NCI-H524 treated with DMSO at 0.1 percent for 48 hours (cell line): ENCODE data around the gene DNAJC21.
"Not testable (repeated sequence)": the region's sequence is repeated elsewhere in the genome, so short reads cannot be mapped to it uniquely, and the experiment has no call there.

Experiments used
- DNase-seq: peaks from one replicate; lab custom pipeline; 2025; lab: John Stamatoyannopoulos, UW

Gene DNAJC21

DNA sequence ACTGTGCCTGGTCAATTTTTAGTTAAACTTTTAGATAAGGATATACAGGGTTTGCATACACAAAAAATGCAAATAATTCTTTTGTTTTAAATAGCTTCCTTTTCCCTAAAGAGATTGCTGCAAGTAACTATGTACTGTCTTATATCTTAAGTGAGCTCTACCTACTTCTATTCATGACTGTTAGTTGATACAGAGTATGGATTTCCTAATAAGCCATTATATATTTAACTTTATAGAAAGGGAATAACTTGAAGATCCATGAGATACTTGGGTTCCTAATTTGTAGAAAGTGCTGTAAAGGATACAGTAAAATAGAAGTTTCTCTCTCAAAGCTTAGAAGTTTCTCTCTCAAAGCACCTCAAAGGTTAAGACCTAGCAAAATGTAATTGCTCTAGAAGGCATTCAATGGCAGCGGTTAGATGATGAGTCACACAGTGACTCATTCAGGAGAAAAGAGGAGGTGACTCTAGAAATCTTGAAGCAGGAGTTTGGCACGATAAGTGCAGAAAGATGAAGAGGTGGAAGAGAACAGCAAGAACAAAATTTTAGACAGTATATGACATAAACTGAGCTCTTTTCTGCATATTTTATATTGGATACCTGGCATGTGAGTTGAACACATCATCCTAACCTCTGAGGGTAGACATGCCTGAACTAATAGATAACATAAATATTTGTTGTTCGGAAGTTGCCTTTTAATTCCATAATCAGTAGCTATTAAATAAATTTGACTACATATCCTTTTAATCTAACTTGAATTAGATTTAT, 5.5 kb upstream of the DNAJC21 start:
- DNase-seq, result no peak

DNA sequence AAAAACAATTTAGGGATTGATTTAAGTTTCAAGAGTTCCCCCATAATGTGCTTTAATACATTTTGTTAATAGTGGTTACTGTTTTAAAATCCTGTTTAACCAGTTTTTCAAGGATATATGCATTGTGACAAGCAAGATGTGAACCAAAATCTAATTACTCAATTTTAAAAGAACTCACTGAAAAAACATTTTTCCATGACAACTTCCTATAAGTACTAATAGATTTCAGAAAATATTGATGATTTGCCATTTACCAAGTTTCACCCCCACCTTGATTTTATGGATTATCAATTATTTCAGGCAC, 4.9 kb upstream of the DNAJC21 start:
- no peak for DNase-seq

DNA sequence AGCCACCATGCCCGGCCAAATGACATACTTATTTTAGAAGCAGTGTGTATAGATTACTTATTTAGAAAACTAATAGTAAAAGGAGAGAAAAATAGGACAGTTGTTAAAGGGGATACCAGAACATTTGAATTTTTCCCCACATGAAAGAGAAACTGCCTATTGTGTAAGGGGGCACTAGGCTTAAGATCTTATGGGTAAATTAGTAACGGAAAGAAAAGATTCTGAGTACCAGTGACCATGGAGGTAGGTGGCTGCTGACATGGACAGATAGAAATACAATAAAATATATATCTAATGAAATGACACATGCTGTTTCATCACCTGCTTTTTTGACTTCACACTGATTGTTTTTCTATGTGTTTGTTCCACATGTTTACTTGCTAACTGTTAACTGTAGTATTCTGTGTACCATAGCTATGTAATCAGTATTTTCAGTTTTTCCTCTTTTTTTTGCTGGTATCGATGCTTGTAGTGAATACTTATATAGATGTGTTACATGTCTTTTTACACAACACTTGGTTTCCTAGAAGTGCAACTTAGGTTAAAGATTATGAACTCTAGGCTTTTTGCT, 3.0 kb upstream of the DNAJC21 start:
- no peak for DNase-seq

DNA sequence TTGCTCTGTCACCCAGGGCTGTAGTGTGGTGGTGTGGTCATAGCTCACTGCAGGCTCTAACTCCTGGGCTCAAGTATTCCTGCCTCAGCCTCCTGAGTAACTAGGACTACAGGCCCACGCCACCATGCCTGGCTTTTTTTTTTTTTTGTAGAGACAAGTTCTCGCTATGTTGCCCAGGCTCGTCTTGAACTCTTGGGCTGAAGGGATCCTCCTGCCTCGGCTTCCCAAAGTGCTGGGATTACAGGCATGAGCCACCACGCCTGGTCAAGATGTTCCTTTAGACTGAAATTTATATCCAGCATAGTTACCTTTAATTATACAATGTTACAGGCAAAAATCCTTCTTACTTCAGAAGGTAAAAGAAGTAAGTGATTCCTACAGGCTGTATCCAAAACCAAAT, 1.6 kb upstream of the DNAJC21 start:
- no peak for DNase-seq

DNA sequence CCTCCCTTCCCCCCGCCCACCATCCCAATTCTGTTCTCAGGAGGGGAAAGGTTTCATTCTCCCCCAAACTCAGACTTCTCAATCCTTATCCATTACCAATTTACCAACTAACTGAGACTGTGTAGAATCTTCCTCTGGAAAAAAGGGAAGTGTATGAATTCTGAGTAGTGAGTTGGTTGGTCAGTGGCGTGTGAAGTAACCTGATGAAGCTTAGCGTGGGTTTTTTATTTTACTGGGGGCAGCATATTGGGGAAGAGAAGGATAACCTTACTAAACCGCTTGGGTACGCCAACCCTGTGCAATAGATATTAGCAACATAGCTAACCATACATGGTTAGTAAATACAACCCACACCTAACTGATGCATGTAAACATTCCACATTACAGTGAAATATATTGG, 1.1 kb upstream of the DNAJC21 start:
- DNase-seq, result no peak

DNA sequence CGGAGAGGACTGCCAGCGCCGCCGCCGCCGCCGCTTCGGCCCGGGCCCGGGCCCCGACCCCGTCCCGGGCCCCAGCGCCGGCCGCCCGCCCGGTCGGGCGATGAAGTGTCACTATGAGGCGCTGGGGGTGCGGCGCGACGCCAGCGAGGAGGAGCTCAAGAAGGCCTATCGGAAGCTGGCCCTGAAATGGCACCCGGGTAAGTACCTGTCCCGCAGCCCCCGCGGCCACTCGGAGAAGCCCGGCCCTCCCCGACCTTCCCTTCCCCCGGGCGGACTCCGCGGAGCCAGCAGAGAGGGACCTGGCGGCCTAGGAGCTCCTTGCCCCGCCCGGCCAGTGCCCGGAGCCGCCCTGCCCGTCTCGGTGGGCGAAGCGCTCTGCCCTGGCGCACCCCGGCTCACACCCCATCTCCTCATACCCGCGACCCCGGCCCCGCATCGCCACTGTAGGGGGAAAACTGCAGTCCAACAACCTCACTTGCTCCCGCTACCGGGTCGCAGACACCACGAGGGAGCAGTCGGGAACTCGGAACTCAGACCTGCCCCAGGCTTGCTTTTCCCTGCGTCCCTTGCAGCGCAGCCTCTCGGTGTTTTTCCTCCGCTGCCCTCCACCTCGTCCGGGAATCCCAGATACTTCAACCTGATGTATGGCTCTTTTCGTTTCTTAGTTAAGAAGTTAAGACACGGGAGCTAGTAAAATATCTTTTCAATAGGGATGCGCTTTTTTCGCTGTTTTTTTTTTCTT, 532 bp downstream of the DNAJC21 start:
- peak; percentile 42 for DNase-seq

DNA sequence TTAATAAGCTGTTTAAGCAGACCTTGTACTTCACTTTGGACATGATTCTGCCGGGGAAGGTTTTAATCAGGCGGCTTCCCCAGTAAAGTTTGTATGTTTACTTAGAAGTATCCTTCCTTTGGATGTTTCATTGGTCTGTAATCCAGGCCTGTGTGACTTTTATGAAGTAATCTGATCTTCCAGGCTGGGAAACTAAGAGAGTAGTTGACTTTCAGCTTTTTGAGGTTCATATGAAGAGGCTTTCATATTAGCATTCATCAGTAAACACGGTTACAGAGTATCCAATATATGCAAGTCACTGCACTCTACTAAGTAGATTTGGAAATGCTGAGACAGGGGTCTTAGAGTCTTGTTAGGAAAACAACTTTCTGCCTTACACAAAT, 1.1 kb downstream of the DNAJC21 start:
- no peak for DNase-seq

DNA sequence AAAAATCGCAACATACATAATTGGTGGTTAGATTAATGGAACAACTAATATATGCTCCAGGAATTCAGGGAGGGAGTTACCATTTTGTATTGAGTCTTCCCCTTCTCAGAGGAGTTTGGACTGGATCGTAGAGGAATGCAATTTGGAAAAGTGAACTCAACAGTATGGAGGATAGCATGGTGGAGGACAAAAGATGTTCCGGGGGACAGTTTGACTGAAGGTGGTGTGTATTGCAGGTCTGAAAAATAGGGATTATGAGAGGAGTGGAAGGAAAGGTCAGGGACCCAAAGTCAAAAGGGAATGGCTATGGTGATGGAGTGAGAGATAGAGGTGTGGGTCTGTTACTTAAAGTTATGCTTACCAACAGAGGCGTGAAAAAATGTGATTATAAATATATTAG, 1.5 kb downstream of the DNAJC21 start:
- no peak for DNase-seq

DNA sequence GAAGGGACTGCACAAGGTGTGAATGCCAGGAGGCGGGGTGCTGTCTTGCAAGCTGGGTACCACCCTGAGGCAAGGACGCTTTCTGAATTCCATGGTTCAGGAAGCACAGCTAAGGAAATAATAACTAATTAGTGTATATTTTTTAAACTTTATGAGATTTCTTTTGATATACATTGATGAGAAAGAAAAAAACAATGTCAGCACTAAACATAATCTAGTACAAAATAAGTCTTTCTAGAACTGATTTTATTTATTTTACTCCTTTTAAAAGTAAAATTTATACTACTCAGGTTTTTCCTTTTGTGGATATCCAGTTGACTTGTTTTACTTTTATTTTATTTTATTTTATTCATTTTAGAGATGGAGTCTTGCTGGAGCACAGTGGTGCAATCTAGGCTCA, 3.6 kb downstream of the DNAJC21 start:
- no peak for DNase-seq

DNA sequence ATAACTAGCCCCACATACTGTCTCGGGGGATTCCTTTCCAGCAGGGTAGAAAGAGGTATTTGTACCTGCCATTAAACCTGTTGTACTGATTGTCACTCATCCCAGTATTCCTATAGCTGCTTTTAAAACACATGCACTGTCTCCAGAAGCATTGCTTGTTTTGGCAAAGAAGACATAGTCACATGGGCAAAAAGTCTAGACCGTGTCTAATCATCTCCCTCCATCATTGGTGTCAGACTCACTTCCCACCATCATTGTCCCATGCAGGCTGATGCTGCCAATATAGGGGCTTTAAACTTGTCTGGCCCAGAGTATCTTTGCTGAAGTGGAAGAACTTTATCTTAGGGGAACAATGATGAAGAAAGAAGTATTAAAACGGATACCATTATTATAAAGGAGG, 12.6 kb downstream of the DNAJC21 start:
- DNase-seq, result no peak

DNA sequence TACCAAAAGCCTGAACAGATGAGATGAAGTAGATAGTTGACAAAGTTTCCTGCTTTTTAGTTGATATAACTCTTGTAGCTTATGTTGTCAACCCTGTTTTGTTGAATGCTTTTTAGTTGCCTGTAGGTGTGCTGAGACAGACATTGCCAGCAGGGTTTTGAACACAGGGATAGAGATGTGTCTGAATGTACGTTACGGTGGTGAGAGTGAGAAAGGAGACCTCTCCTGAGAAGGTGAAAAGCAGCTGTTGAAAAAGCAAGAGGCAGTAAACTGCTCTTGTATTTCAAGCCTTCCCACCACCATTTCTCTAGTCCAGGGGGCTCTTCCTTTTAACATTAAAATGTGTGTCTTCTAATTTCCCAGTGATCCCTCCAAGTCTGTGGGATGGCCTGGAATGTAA, 14.7 kb downstream of the DNAJC21 start:
- DNase-seq, result no peak

DNA sequence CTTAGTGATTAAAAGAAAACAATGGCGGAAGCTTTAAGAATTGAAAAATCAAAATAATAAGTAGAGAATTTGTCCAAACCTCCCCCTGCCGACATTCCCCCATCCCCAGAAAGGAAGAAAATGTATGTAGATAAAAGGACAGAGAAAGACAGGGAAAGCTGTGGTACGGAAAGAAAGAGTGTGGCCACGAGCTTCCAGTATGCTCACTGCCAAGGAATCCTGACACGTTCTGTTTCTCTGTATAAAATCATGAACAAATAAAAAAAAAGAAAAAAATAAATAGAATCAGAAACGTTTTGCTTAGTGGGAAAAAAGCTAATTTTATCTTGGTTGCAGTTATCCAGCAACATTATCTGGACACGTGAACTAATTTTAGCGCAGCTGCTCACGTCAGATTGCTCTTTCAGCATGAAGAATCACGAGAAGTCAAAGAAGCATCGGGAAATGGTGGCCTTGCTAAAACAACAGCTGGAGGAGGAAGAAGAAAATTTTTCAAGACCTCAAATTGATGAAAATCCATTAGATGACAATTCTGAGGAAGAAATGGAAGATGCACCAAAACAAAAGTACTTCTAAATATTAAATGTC, 15.2 kb downstream of the DNAJC21 start:
- no peak for DNase-seq

DNA sequence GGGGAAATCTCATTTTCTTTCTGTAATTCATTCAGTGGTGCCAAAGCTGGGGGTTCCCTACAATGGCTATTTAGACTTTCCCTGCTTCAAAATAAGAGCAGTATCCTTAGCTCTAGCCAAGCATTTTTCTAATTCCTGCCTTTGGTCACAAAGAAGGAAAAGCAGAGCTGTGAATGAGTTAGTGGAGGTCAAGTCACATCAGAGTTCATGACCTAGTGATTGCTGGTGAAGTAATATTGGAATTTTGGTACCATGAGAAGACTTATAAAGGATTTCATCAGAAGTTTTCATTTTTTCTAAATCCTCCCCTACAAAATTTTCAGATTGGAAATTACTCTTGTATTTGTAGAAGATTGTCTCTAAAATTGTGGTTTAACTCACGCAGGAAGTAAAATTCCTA, 28.0 kb downstream of the DNAJC21 start:
- DNase-seq, result no peak

DNA sequence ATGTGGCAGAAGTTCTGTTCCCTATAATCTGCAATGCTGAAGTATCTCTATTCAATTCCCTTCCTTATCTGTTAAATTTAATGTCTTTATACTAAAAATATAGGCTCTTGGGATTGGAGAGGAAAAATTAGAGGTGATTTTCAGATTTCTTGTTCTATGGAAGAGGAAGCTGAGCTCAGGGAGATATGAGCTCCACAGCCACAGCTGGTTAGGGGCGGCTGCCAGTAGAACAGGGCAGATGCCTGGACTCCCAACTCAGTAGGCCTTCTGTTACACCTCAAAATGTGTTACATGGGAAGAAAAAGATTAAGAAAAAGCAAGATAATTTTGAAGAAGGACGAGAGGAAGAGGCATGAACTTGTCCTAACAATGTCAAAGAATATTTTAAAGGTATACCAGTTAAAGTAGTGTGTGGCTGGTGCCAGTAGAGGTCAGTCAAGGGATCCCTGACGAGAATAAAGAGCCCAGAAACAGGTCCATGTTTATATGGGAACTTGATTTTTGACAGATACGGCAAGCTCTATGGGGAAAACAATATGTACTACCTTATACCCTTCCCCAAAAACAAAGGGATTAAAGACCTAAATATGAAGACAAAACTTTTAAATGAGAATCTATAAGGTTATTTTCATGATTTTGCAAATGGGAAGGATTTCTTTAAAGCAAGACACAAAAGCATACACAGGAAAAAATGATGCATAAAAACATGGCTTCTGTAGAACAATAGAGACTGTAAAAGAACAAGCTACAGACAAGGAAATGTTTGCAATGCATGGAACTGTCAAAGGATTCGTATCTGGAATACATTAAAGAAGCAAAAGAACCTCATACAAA, 28.7 kb downstream of the DNAJC21 start:
- peak; percentile 9 for DNase-seq

DNA sequence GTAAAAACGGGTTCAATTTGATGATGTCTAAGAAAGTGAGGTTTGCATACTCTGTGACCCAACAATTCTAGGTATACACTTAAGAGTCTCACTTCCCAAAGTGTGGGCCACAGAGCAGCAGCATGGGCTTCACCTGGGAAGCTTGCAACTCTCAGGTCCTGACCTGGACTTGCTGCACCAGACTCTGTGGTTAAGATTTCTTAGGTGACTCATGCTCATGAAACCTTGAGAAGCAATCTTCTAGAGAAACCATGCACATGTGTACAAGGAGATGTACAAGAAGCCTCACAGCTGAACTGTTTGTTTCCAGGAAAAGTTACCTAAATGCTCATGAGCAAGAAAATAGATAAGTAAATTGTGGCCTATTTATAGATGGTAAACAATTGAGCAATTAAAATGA, 30.0 kb downstream of the DNAJC21 start:
- no peak for DNase-seq

DNA sequence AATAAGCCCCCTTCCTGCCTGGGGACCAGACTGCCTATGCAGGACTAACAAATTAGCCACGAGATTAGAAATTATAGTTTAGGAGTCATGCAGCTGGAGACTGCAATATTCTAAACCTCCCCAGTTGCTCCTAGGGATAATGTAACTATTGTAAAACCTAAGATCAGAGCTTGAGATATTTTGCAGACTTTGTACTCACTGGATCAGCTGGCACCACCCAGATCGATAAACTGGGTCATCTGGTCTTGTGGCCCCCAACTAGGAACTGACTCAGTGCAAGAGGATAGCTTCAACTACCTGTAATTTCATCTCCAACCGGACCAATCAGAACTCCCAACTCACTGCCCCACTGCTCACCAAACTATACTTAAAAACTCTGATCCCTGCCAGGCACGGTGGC, 38.2 kb downstream of the DNAJC21 start:
- no peak for DNase-seq

DNA sequence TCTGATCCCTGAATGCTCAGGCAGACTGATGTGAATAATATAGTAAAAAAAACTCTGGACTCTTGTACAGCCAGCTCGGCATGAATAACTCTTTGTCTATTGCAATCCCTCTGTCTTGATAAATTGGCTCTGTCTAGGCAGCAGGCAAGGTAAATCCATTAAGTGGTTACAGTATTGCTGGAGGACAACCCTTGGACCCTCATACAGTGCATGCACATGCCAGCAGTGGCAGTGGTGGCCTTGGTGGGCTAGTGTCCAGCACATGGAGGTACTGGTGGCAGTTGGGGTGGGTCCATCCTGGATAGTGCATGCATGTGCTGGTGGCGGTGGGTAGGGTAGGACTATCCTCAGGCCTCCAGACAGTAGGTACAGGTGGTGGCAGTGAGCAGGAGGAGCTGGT, 38.9 kb downstream of the DNAJC21 start:
- no peak for DNase-seq

DNA sequence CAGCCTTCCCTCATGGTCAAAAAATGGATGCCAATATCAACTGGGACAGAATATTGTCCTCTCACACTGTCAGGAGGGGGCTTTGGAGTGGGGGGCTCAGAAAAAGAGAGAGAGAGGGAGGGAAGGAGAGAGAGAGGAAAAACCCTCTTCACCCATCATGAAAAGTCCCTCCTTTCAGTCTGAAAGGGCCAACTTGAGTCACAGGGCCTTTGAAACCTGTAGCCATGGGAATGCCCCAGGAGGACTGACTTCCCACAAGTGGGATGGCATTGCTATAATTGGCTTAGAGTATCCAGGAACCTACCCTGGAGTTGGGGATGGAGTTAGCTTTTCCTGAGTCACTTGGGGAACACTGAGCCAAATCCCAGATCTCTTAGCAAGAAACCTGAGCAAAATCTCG, 41.2 kb downstream of the DNAJC21 start:
- no peak for DNase-seq

DNA sequence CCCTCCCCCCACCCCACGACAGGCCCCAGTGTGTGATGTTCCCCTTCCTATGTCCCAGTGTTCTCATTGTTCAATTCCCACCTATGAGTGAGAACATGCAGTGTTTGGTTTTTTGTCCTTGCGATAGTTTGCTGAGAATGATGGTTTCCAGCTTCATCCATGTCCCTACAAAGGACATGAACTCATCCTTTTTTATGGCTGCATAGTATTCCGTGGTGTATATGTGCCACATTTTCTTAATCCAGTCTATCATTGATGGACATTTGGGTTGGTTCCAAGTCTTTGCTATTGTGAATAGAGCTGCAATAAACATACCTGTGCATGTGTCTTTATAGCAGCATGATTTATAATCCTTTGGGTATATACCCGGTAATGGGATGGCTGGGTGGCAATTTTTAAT, 42.3 kb downstream of the DNAJC21 start:
- DNase-seq, result not testable (repeated sequence)

DNA sequence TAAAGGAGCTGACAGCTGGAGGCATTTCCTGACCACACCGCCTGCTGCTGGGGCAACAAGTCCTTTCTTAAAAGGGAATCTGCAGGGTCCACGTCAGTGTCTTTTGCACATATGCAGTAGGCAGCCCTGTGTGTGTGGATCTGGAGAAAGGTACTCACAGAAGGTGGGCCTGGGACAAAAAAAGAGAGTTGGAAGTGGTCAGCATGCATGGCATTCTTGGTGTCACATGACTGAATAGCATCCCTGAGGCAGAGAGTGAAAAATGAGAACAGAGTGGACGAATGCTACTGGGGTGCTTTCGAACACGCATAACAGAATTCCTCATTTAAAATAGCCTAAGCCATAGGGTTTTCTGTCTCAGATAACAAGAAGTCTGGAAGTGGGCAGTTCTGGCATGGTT, 47.0 kb downstream of the DNAJC21 start:
- no peak for DNase-seq

DNA sequence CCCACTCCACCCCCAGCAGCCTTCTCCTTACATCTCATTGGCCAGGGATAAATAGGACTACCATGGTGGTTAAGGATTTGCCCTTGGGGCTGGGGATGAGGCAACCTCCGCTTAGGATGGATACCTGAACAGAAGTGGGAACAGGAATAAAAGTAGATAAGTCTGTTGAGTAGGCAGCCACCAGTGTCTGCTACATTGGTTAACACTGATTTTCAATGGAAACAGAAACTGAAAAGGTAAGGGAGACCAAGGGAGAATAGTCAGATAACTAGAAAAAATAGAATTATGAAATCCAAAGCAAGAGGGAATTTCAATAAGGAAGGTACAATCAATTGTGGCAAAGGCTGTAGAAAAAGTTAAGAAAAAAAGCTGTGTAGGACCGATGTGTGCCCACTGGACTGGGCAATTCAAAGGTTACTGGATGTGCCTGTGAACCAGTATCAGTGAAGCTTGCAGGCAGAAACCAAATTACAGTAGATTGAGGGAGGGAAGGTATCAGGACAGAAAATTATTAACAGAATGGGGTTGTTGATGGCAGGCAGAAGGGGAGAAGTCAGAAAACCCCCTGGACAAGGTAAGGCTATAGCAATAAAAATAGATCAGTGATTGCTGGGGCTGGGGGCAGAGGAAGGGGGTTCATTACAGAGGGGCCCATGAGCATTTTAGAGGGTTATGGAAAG, 48.7 kb downstream of the DNAJC21 start:
- DNase-seq, result no peak

DNA sequence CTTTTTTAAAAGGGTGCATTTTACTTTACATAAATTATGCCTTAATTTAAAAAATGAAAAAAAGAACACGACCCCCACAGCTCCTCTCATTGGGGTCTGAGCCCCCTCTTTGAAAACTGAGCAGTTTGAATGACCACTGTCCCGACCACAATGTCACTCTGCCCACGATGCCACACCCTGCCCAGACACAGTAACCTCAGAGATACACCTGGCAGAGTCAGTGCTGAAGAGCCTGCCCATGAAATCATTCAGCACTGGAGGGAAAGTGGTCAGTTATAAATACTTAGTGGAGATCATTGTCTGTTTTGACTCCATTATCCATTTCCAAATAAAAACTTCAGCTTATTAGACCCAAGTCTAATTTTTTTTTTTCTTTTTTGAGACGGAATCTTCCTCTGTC, 49.3 kb downstream of the DNAJC21 start:
- DNase-seq, result no peak
